WTC11 (cell line): ENCODE results near the gene FMC1. TPM values are rescaled to one million over a fixed set of nuclear protein-coding genes. Genes with fewer than 3 reads are reported as not detected.

Experiments used
- total RNA-seq: library from RNA; stranded (reverse); gene quantifications from 3 replicates; pipeline ENCODE4 v1.2.3, GENCODE V29; 2021

FMC1 gene
- total RNA-seq, 1 experiment from 2014 or later, result 16.3 TPM

Other genes with a start within 250 kb of the FMC1 start
- gene ZC3HAV1, start 231.6 kb upstream of the FMC1 start, total RNA-seq, result 31.9 to 38.0 TPM (median 34.0 TPM) in 3 replicates
- 32.9 to 39.0 TPM (median 33.1 TPM) in 3 replicates for gene UBN2, start 110.1 kb upstream of the FMC1 start, total RNA-seq
- 91.0 to 94.4 TPM (median 92.4 TPM) in 3 replicates for gene LUC7L2, start 18.6 kb downstream of the FMC1 start, total RNA-seq
- 12.6 to 17.6 TPM (median 15.7 TPM) in 3 replicates for gene KLRG2, start 142.3 kb downstream of the FMC1 start, total RNA-seq
- gene CLEC2L, start 182.3 kb downstream of the FMC1 start, total RNA-seq, result 0.13 to 0.69 TPM (median 0.44 TPM) in 3 replicates